ENCODE data around the gene BSG.
"Not testable (repeated sequence)": the region's sequence is repeated elsewhere in the genome, so short reads cannot be mapped to it uniquely, and the experiment has no call there.

Gene BSG

GRCh38 chr19:620166-620862 lies 47.9 kb downstream of the BSG start:
- no peak for DNase-seq (ENCODE audit: low read depth)

GRCh38 chr19:621191-621590 lies 48.8 kb downstream of the BSG start:
- DNase-seq (ENCODE audit: low read depth), result not testable (repeated sequence)

- DNase-seq (ENCODE audit: low read depth), result no peak
Measured at GRCh38 chr19:621819-622218, 49.4 kb downstream of the BSG start.

- no peak for DNase-seq (ENCODE audit: low read depth)
Measured at GRCh38 chr19:622666-623065, 50.3 kb downstream of the BSG start.

GRCh38 chr19:623175-623916 lies 51.0 kb downstream of the BSG start:
- DNase-seq (ENCODE audit: low read depth), result no peak

GRCh38 chr19:623974-624373 lies 51.6 kb downstream of the BSG start:
- no peak for DNase-seq (ENCODE audit: low read depth)

- no peak for DNase-seq (ENCODE audit: low read depth)
Measured at GRCh38 chr19:624433-625109, 52.2 kb downstream of the BSG start.

GRCh38 chr19:625257-625656 lies 52.9 kb downstream of the BSG start:
- no peak for DNase-seq (ENCODE audit: low read depth)

- not testable (repeated sequence) for DNase-seq (ENCODE audit: low read depth)
Measured at GRCh38 chr19:626566-626965, 54.2 kb downstream of the BSG start.

- no peak for DNase-seq (ENCODE audit: low read depth)
Measured at GRCh38 chr19:628168-628567, 55.8 kb downstream of the BSG start.

- not testable (repeated sequence) for DNase-seq (ENCODE audit: low read depth)
Measured at GRCh38 chr19:629515-629914, 57.1 kb downstream of the BSG start.

- DNase-seq (ENCODE audit: low read depth), result no peak
Measured at GRCh38 chr19:629961-630714, 57.7 kb downstream of the BSG start.

GRCh38 chr19:632579-633067 lies 60.2 kb downstream of the BSG start:
- DNase-seq (ENCODE audit: low read depth), result no peak

All from activated gamma-delta T cell treated with anti-CD3 and anti-CD28 coated beads, Interleukin-2, amount 50 U/mL, for 16 hours (primary cell).